Measurements from ENCODE around the gene TPSB2. TPM values are rescaled to one million over a fixed set of nuclear protein-coding genes. Genes with fewer than 3 reads are reported as not detected.
A peak's percentile ranks its signal among the peaks of the same experiment; 100 is the strongest.
"Not testable (repeated sequence)": the region's sequence is repeated elsewhere in the genome, so short reads cannot be mapped to it uniquely, and the experiment has no call there.

The TPSB2 gene
- 10 to 100 TPM in 1 of 2 donors, 1 to 10 TPM in 1; 3.0 to 55.5 TPM for total RNA-seq
- polyA plus RNA-seq (ENCODE audit: insufficient read length in 6 of 6) = under 1 TPM in 2 of 6 donors, not detected in 4; 0.13 to 0.17 TPM
- long read RNA-seq, donor 1 = 0 reads
- long read RNA-seq, donor 2 = 0 reads
- long read RNA-seq, donor 3 = 0 reads
- long read RNA-seq, donor 4, transcript TPSB2-203 (5 exons, 1,352 nt) = minor isoform, 10 of 51 reads
- long read RNA-seq, donor 4, transcript TPSB2-201 (6 exons, 1,165 nt) = major isoform, 35 of 51 reads
- long read RNA-seq, donor 4, partial matches to known transcripts = 3 of 51 reads
- long read RNA-seq, donor 4, other reads (novel, unspliced or antisense) = 3 of 51 reads
- long read RNA-seq, donor 5 = 0 reads
- long read RNA-seq, donor 6 = 0 reads
- long read RNA-seq, donor 7 = 0 reads
- long read RNA-seq, donor 8 = 0 reads
- long read RNA-seq, donor 9 = 0 reads
- long read RNA-seq, donor 10, partial matches to known transcripts = 0 of 2 reads
- long read RNA-seq, donor 10, other reads (novel, unspliced or antisense) = 1 of 2 reads
- long read RNA-seq, donor 11 = 0 reads
- long read RNA-seq, donor 12 = 0 reads

- H3K9me3 ChIP-seq; intact Hi-C loops (cut with DNase I); H3K27ac ChIP-seq; H3K4me1 ChIP-seq; DNase-seq; H3K4me3 ChIP-seq; H3K36me3 ChIP-seq: not testable (repeated sequence)
- H3K27me3 ChIP-seq = peaks cover 0 to 19% of the 10 kb centered on the region in 2 donors
- ATAC-seq = peak; percentile 15
Measured at GRCh38 chr16:1230084-1230470, at the start of gene TPSB2. TSS of gene TPSB2 (minus strand) at chr16:1230184. CDS start at chr16:1229951, 233 bp downstream.

- ATAC-seq = no peak
- H3K9me3 ChIP-seq = no peaks in the 10 kb centered on the region
Measured at GRCh38 chr16:1279081-1279944, 49.3 kb upstream of the TPSB2 start.

DNA sequence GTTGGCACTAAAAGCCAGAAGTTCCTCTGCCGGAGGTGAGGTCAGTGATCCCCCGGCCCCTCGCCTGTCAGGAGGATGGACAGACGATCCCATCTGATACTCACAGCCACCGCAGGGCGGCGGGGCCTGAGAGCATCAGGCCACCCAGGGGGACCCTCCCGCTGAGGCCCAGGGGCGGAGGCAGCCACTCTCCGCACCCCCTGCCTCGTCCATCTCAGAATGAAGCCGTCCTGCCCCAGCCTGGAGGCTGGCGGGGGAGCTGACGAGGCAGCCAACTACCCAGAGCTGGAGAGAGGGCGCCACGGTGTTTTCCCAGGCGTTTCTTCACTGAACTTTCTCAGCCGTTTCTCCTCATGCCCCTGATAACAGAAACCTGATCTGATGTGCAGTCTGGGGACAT is 48.5 kb upstream of the TPSB2 start:
- no peak for TF ChIP-seq CTCF (IDR thresholded peaks at IDR 0.05)
- intact Hi-C loops (cut with DNase I) = no loop called here
- H3K27me3 ChIP-seq = peaks cover 7 to 92% of the 10 kb centered on the region in 2 donors

More at GRCh38 chr16:1279081-1279944, 49.3 kb upstream of the TPSB2 start:
- Histone ChIP-seq H3K27ac (no peak overlapping the region), H3K36me3 (no peaks in the 10 kb centered on the region), H3K27me3 (peaks cover 7 to 92% of the 10 kb centered on the region in 2 donors), H3K4me3 (no peak overlapping the region), H3K4me1 (no peaks in the 10 kb centered on the region)
- DNase-seq = no peak
- TF ChIP-seq CTCF (IDR thresholded peaks at IDR 0.05) = no peak
- intact Hi-C loops (cut with DNase I) = no loop called here

GRCh38 chr16:1277617-1278282 is 47.8 kb upstream of the TPSB2 start:
- intact Hi-C loops (cut with DNase I) = no loop called here
- Histone ChIP-seq H3K27me3 (peaks cover 7 to 91% of the 10 kb centered on the region in 2 donors), H3K4me3 (no peak overlapping the region), H3K4me1 (no peaks in the 10 kb centered on the region), H3K36me3 (no peaks in the 10 kb centered on the region), H3K27ac (no peak overlapping the region), H3K9me3 (no peaks in the 10 kb centered on the region)
- TF ChIP-seq CTCF (IDR thresholded peaks at IDR 0.05) = no peak
- ATAC-seq (no peak), DNase-seq (no peak)

More for the DNA sequence above, 48.5 kb upstream of the TPSB2 start:
- no peak for ATAC-seq
- DNase-seq = no peak
- no peak overlapping the region for H3K27ac ChIP-seq
- no peaks in the 10 kb centered on the region for H3K4me1 ChIP-seq
- no peaks in the 10 kb centered on the region for H3K36me3 ChIP-seq
- H3K9me3 ChIP-seq = no peaks in the 10 kb centered on the region
- no peak overlapping the region for H3K4me3 ChIP-seq

DNA sequence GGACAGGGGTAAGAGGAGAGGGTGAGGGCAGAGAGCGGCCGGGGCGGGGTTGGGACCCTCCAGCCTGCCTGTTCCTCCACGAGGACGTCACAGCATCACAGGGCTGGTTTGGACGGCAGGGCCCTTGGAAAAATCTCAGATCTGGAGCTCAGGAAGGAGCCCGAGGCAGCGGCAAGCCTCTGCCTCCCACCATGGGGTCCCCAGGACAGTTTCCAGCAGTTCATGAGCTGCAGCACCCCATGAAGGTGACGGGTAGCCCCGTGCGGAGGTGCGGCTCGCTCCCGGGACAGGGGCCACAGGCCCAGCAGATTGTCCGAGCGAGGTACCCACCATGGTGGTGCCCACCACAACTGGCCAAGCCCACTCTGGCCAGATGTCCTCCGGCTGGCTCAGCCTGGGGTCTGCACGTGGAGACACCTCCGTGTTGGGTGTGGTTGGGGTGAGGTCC is 47.2 kb upstream of the TPSB2 start:
- intact Hi-C loops (cut with DNase I) = no loop called here
- Histone ChIP-seq H3K4me1 (no peaks in the 10 kb centered on the region), H3K9me3 (no peaks in the 10 kb centered on the region), H3K27ac (no peak overlapping the region), H3K4me3 (no peak overlapping the region), H3K36me3 (no peaks in the 10 kb centered on the region), H3K27me3 (peaks cover 7 to 90% of the 10 kb centered on the region in 2 donors)
- TF ChIP-seq CTCF (IDR thresholded peaks at IDR 0.05) = no peak
- DNase-seq = no peak
- no peak for ATAC-seq

All from left lung (tissue), 14 donors.